ENCODE measurements around the gene MICU2.

- TF ChIP-seq REST (IDR thresholded peaks at IDR 0.05; ENCODE audit: insufficient read depth in 1 of 2, low read depth in 2 of 2, low read length in 2 of 2), result no peak
- TF ChIP-seq TAF1 (IDR thresholded peaks at IDR 0.05; ENCODE audit: borderline replicate concordance, insufficient read depth, low read length), result no peak
- no peak for TF ChIP-seq POLR2AphosphoS5 (IDR thresholded peaks at IDR 0.05; ENCODE audit: low read depth, low read length)
- no peak for TF ChIP-seq SIN3A (IDR thresholded peaks at IDR 0.05; ENCODE audit: borderline replicate concordance, insufficient read depth, low read length)
- TF ChIP-seq FOXP2 (optimal IDR thresholded peaks at IDR 0.05; ENCODE audit: borderline replicate concordance, extremely low read depth, extremely low read length, insufficient read depth), result no peak
Measured at GRCh38 chr13:21573920-21574712, 29.9 kb downstream of the MICU2 start.

Data from PFSK-1 (cell line).